Mesothelial cell of epicardium (in vitro differentiated cells): Measurements from ENCODE around the gene IGF2BP3. TPM values are rescaled to one million over a fixed set of nuclear protein-coding genes. Genes with fewer than 3 reads are reported as not detected.

ENCODE experiments used
- DNase-seq, 2 experiments: peaks; one replicate each; pipeline ENCODE4 v3.0.0; 2021; ENCODE audit warnings: low spot score in 2 of 2; ENCODE audit not compliant: unreplicated experiment in 2 of 2
- H3K27ac Mint-ChIP-seq: 2 replicates; pipeline ENCODE4 v1.8.0; 2021; ENCODE audit warnings: mixed read lengths
- H3K27me3 Mint-ChIP-seq: 2 replicates; pipeline ENCODE4 v1.8.0; 2021; ENCODE audit warnings: low read depth, mixed read lengths
- H3K36me3 Mint-ChIP-seq: 2 replicates; pipeline ENCODE4 v1.8.0; 2021; ENCODE audit warnings: mixed read lengths
- H3K4me1 Mint-ChIP-seq: 2 replicates; pipeline ENCODE4 v1.8.0; 2021; ENCODE audit warnings: mixed read lengths
- H3K4me3 Mint-ChIP-seq: 2 replicates; pipeline ENCODE4 v1.8.0; 2021; ENCODE audit warnings: mild to moderate bottlenecking, moderate library complexity, mixed read lengths
- H3K9me3 Mint-ChIP-seq: 2 replicates; pipeline ENCODE4 v1.8.0; 2021; ENCODE audit warnings: mixed read lengths
- total RNA-seq: library from RNA; stranded (reverse); gene quantifications from 3 replicates; pipeline ENCODE4 v1.2.1, GENCODE V29; 2021
- TF ChIP-seq, protein P1 (sequence below): fragments of 200-600 bp; sonication (generic); IDR thresholded peaks from one replicate; pipeline ENCODE4 v1.5.0; 2021; ENCODE audit warnings: antibody characterized with exemption; ENCODE audit not compliant: unreplicated experiment

The IGF2BP3 gene
- total RNA-seq, 1 donor from 2014 or later, result 91.3 TPM

GRCh38 chr7:23471106-23471859 lies 992 bp upstream of the IGF2BP3 start:
- H3K9me3 Mint-ChIP-seq, result no peaks in the 10 kb centered on the region
- no peaks in the 10 kb centered on the region for H3K36me3 Mint-ChIP-seq
- DNase-seq, result peak; percentile 74 to 85
- peak overlapping the region; percentile 94 for H3K4me3 Mint-ChIP-seq
- H3K27me3 Mint-ChIP-seq, result no peaks in the 10 kb centered on the region
- H3K27ac Mint-ChIP-seq, result peak overlapping the region; percentile 100
- TF ChIP-seq, protein P1, sequence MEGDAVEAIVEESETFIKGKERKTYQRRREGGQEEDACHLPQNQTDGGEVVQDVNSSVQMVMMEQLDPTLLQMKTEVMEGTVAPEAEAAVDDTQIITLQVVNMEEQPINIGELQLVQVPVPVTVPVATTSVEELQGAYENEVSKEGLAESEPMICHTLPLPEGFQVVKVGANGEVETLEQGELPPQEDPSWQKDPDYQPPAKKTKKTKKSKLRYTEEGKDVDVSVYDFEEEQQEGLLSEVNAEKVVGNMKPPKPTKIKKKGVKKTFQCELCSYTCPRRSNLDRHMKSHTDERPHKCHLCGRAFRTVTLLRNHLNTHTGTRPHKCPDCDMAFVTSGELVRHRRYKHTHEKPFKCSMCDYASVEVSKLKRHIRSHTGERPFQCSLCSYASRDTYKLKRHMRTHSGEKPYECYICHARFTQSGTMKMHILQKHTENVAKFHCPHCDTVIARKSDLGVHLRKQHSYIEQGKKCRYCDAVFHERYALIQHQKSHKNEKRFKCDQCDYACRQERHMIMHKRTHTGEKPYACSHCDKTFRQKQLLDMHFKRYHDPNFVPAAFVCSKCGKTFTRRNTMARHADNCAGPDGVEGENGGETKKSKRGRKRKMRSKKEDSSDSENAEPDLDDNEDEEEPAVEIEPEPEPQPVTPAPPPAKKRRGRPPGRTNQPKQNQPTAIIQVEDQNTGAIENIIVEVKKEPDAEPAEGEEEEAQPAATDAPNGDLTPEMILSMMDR, result no peak
- peaks cover 39% of the 10 kb centered on the region for H3K4me1 Mint-ChIP-seq

- H3K4me3 Mint-ChIP-seq, result peak overlapping the region; percentile 94
- no peaks in the 10 kb centered on the region for H3K27me3 Mint-ChIP-seq
- H3K4me1 Mint-ChIP-seq, result peaks cover 47% of the 10 kb centered on the region
- no peaks in the 10 kb centered on the region for H3K36me3 Mint-ChIP-seq
- TF ChIP-seq, protein P1, result no peak
- H3K27ac Mint-ChIP-seq, result peak overlapping the region; percentile 99
- DNase-seq, result no peak
- H3K9me3 Mint-ChIP-seq, result no peaks in the 10 kb centered on the region
Measured at GRCh38 chr7:23469961-23470250, 385 bp downstream of the IGF2BP3 start.

DNA sequence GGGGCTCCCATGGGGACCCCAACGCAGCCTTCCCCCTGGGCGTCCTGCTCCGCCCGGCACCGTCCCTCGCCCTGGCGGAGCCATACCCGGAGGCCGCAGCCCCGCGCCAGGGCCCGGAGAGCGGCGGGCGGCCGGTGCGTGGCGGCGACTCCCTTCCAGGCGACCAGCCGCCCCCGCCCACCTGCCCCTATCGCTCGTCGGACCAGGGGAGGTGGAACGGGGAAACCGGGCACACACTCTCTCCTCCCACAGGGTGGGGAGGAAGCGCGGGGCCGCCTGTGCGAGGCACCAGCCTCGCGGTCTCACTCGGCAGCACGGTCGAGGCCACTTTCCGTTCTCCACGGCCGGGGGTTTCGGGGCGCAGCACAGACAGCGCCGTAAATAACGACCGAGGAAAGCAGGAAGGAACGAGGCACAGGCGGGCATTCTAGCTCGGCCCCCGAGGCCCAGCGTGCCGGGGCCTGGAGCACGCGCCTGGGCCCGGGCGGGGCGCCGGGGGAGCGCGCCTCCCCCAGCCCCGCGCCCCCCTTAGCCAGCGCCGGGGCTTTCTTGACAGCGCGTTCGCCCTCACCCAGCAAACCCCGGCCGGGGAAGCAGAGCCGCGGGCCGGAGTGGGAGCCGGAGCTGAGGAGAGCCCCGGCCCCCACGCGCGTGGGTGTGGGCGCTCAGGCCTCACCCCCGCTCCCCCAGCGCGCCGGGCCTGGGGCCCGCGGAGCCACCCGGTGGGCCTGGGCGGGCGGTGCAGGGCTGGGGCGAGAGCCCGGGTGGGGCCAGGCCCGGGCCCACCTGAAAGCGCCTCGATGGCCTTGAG lies 936 bp downstream of the IGF2BP3 start:
- Mint-ChIP-seq H3K4me3 (peak overlapping the region; percentile 96), H3K9me3 (no peaks in the 10 kb centered on the region), H3K27ac (peak overlapping the region; percentile 99), H3K27me3 (no peaks in the 10 kb centered on the region), H3K4me1 (peaks cover 47% of the 10 kb centered on the region), H3K36me3 (no peaks in the 10 kb centered on the region)
- peak in 1 of 2 experiments; percentile 62 for DNase-seq
- TF ChIP-seq, protein P1, result no peak

GRCh38 chr7:23468526-23469149 lies 1.7 kb downstream of the IGF2BP3 start:
- TF ChIP-seq, protein P1, result no peak
- DNase-seq, result peak in 1 of 2 experiments; percentile 54
- H3K4me3 Mint-ChIP-seq, result peak overlapping the region; percentile 96
- H3K4me1 Mint-ChIP-seq, result peaks cover 54% of the 10 kb centered on the region
- peak overlapping the region; percentile 99 for H3K27ac Mint-ChIP-seq
- H3K36me3 Mint-ChIP-seq, result no peaks in the 10 kb centered on the region
- no peaks in the 10 kb centered on the region for H3K27me3 Mint-ChIP-seq
- H3K9me3 Mint-ChIP-seq, result no peaks in the 10 kb centered on the region

GRCh38 chr7:23467806-23468525 lies 2.3 kb downstream of the IGF2BP3 start:
- TF ChIP-seq, protein P1, result no peak
- H3K4me3 Mint-ChIP-seq, result peak overlapping the region; percentile 96
- peak overlapping the region; percentile 99 for H3K27ac Mint-ChIP-seq
- H3K36me3 Mint-ChIP-seq, result no peaks in the 10 kb centered on the region
- DNase-seq, result peak in 1 of 2 experiments; percentile 50
- no peaks in the 10 kb centered on the region for H3K27me3 Mint-ChIP-seq
- peaks cover 55% of the 10 kb centered on the region for H3K4me1 Mint-ChIP-seq
- no peaks in the 10 kb centered on the region for H3K9me3 Mint-ChIP-seq
